NB4 (cell line): Measurements from ENCODE around the gene CCDC74A.
"Not testable (repeated sequence)": the region's sequence is repeated elsewhere in the genome, so short reads cannot be mapped to it uniquely, and the experiment has no call there.

Source experiments
- DNase-seq: peaks from one replicate; pipeline ENCODE4 v3.0.0; 2010; ENCODE audit warnings: low read depth
- H3K4me3 ChIP-seq: one replicate; pipeline ENCODE4 v1.5.1; 2011; ENCODE audit warnings: mild to moderate bottlenecking, low read depth, low read length, moderate library complexity
- MYC ChIP-seq: IDR thresholded peaks from 2 replicates; pipeline ENCODE4 v1.6.1; 2011; ENCODE audit warnings: low read depth, low read length
- POLR2A ChIP-seq: IDR thresholded peaks from 2 replicates; pipeline ENCODE4 v1.6.1; 2011; ENCODE audit warnings: mild to moderate bottlenecking; ENCODE audit not compliant: insufficient read length; ENCODE audit errors: extremely low read depth
- TF ChIP-seq, protein P1 (sequence below): IDR thresholded peaks from 2 replicates; pipeline ENCODE4 v1.6.1; 2011; ENCODE audit warnings: low read depth, low read length
- TF ChIP-seq, protein P2 (sequence below): IDR thresholded peaks from one replicate; pipeline ENCODE4 v1.5.1; 2012; ENCODE audit warnings: low read depth, low read length

Gene CCDC74A

DNA sequence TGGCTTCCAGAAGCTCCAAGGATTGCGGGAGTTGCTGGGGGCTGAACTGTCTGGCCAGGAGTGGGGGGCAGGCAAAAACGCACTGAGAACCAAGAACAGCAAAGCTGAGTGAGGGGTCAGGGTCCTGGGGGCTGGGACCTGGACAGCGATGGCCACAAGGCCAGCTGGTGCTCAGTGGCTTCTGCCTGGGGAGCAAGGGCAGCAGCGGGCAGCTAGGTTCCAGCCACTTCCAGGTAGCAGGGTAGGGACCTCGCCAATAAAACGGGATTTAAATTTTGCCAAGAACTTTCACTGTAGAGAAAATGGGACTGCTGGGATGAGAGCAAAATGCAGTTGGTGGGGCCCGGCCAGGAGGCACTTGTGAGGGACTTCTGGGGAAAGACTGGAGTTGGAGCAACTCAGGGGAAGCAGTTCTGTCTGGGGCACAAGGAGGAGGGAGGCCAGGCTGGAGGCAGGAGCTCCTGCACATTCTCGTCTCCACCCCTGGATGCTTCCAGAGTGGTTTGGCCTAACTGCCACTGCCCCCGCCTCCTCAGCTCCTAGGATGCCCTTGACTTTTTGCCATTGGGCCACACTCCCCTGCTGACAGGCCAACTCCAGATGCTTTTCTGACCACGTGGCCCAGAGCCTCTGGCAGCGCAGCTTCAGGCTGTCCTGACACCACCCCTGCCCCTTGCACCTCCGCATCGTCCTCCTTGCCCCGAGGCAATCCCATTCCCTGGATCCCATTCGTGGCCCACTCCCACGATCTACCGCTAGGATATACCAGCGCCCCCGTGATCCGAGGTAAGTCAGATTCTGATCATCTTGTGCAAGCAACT is 5.5 kb upstream of the CCDC74A start:
- no peak for DNase-seq
- TF ChIP-seq, protein P1, sequence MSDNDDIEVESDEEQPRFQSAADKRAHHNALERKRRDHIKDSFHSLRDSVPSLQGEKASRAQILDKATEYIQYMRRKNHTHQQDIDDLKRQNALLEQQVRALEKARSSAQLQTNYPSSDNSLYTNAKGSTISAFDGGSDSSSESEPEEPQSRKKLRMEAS = no peak
- no peak for TF ChIP-seq MYC
- no peak for TF ChIP-seq POLR2A
- TF ChIP-seq, protein P2, sequence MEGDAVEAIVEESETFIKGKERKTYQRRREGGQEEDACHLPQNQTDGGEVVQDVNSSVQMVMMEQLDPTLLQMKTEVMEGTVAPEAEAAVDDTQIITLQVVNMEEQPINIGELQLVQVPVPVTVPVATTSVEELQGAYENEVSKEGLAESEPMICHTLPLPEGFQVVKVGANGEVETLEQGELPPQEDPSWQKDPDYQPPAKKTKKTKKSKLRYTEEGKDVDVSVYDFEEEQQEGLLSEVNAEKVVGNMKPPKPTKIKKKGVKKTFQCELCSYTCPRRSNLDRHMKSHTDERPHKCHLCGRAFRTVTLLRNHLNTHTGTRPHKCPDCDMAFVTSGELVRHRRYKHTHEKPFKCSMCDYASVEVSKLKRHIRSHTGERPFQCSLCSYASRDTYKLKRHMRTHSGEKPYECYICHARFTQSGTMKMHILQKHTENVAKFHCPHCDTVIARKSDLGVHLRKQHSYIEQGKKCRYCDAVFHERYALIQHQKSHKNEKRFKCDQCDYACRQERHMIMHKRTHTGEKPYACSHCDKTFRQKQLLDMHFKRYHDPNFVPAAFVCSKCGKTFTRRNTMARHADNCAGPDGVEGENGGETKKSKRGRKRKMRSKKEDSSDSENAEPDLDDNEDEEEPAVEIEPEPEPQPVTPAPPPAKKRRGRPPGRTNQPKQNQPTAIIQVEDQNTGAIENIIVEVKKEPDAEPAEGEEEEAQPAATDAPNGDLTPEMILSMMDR = no peak
- no peak overlapping the region for H3K4me3 ChIP-seq

DNA sequence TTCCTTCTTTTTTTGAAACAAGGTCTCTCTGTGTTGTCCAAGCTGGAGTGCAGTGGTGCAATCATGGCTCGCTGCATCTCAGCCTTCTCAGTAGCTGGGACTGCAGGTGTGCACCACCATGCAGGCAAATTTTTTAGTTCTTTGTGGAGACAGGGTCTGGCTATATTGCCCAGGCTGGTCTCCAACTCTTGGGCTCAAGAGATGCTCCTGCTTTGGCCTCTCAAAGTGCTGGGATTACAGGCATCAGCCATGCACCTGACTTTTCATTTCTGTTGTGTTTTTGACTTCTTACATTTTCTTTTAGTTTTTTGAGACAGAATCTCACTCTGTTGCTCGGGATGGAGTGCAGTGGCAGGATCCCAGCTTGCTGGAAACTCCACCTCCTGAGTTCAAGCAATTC is 2.4 kb upstream of the CCDC74A start:
- not testable (repeated sequence) for DNase-seq, H3K4me3 ChIP-seq

DNA sequence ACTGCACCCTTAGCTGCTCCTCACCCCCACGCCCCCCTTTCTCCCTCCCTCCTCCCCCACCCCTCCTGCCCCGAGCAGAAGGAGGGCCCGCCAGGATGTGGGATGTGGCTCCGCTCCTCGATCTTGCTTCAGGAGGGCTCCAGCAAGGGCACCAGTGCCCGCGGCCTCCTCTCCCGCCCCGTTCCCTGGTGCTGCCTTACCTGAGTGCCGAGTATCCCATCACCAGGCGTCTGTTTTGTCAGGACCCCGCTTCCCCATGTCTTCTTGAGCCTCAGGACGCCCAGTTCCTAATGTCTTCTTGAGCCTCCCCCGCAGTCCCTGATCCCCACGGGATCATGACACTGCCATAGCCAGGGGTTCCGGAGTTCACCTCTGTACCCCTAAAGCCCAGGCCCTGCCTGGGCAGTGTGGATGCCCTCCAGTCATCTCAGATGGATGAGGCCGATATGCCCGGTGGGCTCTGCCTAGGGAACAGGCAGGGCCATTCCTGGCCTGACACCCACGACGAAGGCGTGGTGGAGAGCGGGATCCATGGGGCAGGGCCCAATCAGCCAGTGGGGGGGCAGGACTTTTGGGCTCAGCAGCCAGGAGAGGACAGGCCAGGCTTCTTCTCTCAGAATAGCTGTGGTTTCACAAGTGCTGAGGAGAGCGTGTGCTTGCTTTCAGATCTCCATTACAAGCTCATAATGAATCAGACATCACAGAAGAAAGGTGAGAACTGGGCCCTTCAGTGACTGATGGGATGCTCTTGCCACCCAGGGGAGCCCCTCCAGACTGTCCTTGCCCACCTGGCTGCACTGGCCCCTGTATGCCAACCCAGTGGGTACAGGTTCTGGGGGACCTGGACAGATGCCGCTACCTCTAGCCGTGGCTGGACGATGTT is 1.5 kb downstream of the CCDC74A start:
- not testable (repeated sequence) for H3K4me3 ChIP-seq

DNA sequence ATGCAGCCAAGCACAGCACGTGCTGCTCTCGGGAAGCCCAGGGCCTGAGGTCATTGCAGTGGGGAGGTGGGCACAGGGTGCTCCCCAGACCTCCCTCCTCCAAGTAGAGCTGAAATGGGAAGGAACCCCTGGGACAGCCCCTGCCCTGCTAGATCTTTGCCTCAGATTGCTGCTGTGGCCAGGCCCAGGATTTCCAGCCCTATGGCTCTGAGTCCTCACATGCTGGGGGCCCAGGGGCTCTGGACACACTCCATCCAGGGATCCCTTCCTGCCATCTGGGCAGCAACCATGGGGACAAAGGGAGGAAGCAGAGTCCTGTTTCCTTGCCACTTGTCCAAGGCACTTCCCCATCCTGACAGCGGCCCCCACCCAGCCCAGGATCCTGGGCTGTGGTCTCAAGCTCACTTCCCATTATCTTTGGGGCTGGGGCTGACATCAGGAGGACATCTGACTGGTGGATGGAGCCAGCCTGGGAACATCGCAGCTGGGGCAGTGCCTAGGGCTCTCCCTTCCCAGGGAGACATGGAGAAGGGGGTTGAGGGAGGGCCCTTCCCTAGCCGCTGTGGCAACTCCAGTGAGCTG is 2.3 kb downstream of the CCDC74A start:
- not testable (repeated sequence) for DNase-seq, H3K4me3 ChIP-seq

More for the DNA sequence above, 1.5 kb downstream of the CCDC74A start:
- not testable (repeated sequence) for DNase-seq

DNA sequence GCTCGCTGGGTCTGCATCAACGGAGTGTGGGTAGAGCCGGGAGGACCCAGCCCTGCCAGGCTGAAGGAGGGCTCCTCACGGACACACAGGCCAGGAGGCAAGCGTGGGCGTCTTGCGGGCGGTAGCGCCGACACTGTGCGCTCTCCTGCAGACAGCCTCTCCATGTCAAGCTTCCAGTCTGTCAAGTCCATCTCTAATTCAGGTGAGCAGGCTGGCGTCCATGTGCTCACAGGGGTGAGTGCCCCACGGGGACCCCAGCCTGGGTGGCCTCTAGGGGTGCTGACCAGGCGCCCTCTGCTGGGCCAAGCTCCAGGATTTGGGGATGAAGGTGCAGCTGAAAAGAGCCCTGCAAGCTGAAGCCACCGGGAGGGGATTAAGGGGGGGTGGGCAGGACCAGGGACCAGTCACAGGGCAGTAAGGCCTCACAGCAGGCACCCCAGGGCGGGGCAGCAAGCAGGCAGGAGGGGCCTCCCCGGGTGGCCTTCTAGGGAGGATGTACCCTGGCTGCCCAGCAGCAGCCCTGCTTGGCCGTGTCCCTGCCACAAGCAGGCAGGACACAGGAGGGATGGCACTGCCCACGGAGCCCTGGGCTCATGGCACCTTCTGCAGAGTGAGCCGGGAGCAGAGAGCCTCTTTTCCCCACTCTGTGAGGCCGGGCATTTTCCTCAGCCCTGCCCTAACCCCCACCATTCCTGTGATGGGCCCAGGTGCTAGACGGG is 3.1 kb downstream of the CCDC74A start:
- not testable (repeated sequence) for DNase-seq, H3K4me3 ChIP-seq
- TF ChIP-seq, protein P2 = peak; percentile 7

DNA sequence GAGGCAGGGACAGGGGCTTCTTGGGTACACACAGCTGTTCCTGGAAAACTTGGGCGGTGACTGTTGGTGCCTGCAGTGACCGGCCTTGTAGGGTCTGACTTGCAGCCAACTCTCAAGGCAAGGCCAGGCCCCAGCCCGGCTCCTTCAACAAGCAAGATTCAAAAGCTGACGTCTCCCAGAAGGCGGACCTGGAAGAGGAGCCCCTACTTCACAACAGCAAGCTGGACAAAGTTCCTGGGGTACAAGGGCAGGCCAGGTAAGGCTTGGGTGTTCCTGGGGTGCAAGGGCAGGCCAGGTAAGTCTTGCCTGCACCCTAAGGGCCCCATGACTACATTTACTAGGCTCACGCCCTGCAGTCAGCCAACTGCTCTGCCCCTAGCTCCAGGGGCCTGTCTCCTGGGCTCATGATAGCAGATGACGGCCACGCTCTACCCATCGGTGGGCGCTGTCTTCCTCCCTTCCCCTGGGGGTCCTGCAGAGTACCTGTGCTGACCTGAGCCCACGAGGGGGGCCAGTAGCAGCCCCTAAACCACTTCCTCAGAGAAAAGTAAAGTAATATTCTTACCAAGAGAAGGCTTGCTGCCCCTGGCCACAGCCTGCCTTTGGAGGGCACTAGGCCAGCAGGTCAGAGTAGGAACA is 4.0 kb downstream of the CCDC74A start:
- not testable (repeated sequence) for DNase-seq, H3K4me3 ChIP-seq

DNA sequence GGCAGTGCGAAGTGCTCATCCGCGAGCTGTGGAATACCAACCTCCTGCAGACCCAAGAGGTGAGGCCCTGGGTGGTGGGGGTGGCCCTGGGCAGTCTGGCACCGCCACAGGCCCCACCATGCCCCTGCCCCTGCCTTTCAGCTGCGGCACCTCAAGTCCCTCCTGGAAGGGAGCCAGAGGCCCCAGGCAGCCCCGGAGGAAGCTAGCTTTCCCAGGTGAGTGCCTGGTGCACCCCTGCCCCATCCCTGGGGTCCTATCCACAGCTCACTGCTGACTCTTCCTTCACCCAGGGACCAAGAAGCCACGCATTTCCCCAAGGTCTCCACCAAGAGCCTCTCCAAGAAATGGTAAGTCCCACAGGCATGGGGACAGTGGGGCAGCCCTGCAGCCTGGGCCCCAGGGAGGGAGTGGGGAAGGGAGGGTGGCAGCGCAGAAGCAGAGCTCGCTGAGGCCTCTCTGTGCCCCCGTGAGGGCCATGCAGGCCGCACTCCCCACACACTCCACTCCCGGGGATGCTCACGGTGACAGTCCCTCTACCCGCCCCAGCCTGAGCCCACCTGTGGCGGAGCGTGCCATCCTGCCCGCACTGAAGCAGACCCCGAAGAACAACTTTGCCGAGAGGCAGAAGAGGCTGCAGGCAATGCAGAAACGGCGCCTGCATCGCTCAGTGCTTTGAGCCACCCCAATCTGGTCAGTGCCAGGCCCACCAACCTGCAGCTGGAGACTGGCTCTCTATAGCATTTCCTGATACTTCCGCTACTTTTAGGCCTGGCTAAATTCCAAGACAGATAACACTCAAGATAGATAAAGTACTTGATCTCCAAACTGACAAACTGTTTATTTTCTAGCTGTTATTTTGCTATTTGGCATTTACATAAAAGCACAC is 5.3 kb downstream of the CCDC74A start:
- DNase-seq, H3K4me3 ChIP-seq: not testable (repeated sequence)

DNA sequence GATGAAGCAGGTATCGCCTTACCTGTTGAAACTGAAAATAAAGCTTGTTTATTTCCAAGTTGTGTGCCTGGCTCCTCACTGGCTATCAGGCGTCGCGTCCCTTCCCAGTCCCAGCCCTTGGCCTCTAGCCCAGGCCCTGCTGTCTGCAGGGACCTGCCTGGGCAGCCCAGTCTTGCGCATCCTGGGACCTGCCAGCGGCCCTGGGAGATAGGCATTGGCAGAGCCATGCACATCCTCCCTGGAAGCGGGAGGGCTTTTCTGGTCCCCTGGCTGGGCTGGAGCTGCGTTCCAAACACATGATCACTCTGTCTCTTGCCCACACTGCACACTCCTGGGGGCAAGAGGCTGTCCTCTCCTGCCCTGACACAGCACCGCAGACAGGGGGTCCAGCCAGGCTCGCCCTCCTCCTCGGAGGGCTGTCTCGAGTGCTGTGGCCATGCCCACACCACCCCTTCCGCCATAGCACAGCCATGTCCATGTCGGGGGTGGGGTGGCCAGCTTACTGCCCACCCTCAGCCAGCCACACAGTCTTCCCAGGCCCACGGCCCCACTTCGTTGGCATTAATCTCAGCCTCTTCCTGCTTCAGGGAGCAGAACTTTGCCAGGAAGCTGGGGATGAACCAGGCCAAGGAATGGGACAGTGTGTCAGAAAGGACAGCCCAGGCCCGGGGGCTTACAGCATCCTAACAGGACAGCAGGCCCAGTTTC is 6.1 kb downstream of the CCDC74A start:
- not testable (repeated sequence) for DNase-seq, H3K4me3 ChIP-seq

DNA sequence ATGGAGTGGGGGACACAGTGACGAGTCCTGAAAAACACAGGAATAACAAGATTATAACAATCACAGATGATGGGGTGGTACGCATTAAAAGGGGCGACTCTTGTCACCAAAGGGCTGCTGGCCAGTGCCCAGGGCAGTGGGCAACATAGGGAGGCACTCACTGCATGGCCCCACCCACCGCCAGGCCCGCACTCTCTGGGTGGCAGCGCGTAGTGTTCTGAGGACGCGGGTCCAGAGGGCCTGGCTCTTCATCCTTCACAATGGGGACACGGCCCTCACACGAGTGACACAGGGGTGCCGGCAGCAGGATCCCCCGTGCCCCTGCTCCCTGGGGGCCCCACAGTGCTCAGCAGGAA is 6.6 kb downstream of the CCDC74A start:
- not testable (repeated sequence) for H3K4me3 ChIP-seq, DNase-seq

DNA sequence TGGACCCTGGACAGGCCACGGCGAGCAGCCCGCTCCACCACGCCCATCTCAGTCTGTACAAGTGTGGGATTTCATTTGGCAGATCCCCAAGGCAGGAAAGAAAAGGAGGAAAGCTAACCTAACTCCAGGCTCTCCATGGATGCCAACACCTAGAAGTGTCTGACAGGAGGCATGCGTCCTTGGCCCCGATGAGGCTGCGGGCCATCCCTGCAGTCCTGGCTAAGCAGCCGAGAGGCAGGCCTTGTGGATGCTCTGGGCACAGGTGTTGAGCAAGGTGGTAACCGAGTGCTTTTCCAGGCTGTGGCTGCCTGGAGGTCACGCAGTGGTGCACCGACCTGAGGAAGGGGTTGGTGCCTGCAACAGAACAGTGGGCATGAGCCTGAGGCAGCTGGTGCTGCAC is 7.3 kb downstream of the CCDC74A start:
- H3K4me3 ChIP-seq, DNase-seq: not testable (repeated sequence)
